H1 (cell line): ENCODE results near the gene SH3RF3. TPM values are rescaled to one million over a fixed set of nuclear protein-coding genes. Genes with fewer than 3 reads are reported as not detected.
A peak's percentile ranks its signal among the peaks of the same experiment; 100 is the strongest.

ENCODE experiments used
- CTCF ChIA-PET: fragments of 300-600 bp; sonication (Branson Sonifier 250); formaldehyde crosslinking; loops from one replicate; lab custom pipeline; 2021; ENCODE audit not compliant: partially characterized antibody; lab: Charles Lee
- POLR2A ChIA-PET: fragments of 300-600 bp; sonication (Branson Sonifier 250); formaldehyde crosslinking; loops from one replicate; lab custom pipeline; 2021; ENCODE audit warnings: inconsistent platforms; ENCODE audit not compliant: partially characterized antibody; lab: Charles Lee
- DNase-seq, 2 experiments: peaks; one replicate each; pipeline versions ENCODE4 v3.0.0 to v3.0.0-alpha.2; 2010 to 2022; ENCODE audit warnings: low spot score in 2 of 2, low read depth in 1 of 2, mixed read lengths in 1 of 2
- FAIRE-seq: peaks from 2 replicates; lab custom pipeline; 2011; peaks lifted over from hg19 to GRCh38; lab: Jason Lieb, UNC
- H2AFZ ChIP-seq: 2 replicates; pipeline ENCODE4 v1.8.1; 2012; ENCODE audit warnings: low read length, inconsistent platforms
- H2AK5ac ChIP-seq: 2 replicates; pipeline ENCODE4 v1.6.1; 2013; ENCODE audit warnings: low read depth, low read length
- H2BK120ac ChIP-seq: replicated peaks from 2 replicates; pipeline ENCODE3; 2013; ENCODE audit warnings: low read depth, low read length, inconsistent platforms
- H2BK12ac ChIP-seq: 2 replicates; pipeline ENCODE4 v1.6.1; 2013; ENCODE audit warnings: low read depth, low read length
- H2BK15ac ChIP-seq: 2 replicates; pipeline ENCODE4 v1.6.1; 2013; ENCODE audit warnings: low read length
- H2BK20ac ChIP-seq: 2 replicates; pipeline ENCODE4 v1.6.1; 2013; ENCODE audit warnings: low read length
- H2BK5ac ChIP-seq: 2 replicates; pipeline ENCODE4 v1.6.1; 2013; ENCODE audit warnings: low read depth, low read length
- H3K14ac ChIP-seq: 2 replicates; pipeline ENCODE4 v1.6.1; 2013; ENCODE audit warnings: inconsistent platforms; ENCODE audit not compliant: insufficient read length
- H3K18ac ChIP-seq: 2 replicates; pipeline ENCODE4 v1.6.1; 2013; ENCODE audit warnings: low read length; ENCODE audit errors: extremely low read depth
- H3K23ac ChIP-seq: 2 replicates; pipeline ENCODE4 v1.6.1; 2013; ENCODE audit warnings: inconsistent platforms; ENCODE audit not compliant: insufficient read length
- H3K23me2 ChIP-seq: 2 replicates; pipeline ENCODE4 v1.6.1; 2013; ENCODE audit warnings: low read depth, low read length
- H3K27ac ChIP-seq: 2 replicates; pipeline ENCODE4 v1.6.1; 2011; ENCODE audit warnings: low read depth, low read length, inconsistent platforms
- H3K27me3 ChIP-seq, 4 experiments: replicated peaks in 1 of 4; 1 replicate in 1 of 4; 2 replicates in 3 of 4; pipeline versions ENCODE4 v1.6.1 to v1.8.1; 2011 to 2013; ENCODE audit warnings: low read length in 3 of 4, mild to moderate bottlenecking in 3 of 4, inconsistent platforms in 2 of 4, mixed read lengths in 2 of 4, moderate library complexity in 1 of 4; ENCODE audit not compliant: control insufficient read depth in 3 of 4, insufficient read depth in 3 of 4; ENCODE audit errors: extremely low read depth in 1 of 4
- H3K36me3 ChIP-seq, 4 experiments: 2 replicates each; pipeline versions ENCODE4 v1.6.1 to v1.8.1; 2011 to 2013; ENCODE audit warnings: mild to moderate bottlenecking in 4 of 4, low read length in 3 of 4, moderate library complexity in 2 of 4, control low read depth in 1 of 4, inconsistent platforms in 1 of 4; ENCODE audit not compliant: insufficient read depth in 4 of 4, control insufficient read depth in 2 of 4
- H3K4ac ChIP-seq: replicated peaks from 2 replicates; pipeline ENCODE3; 2013; ENCODE audit warnings: low read length, low read depth, mixed read lengths, inconsistent platforms; ENCODE audit not compliant: insufficient read length
- H3K4me1 ChIP-seq, 4 experiments: replicated peaks in 1 of 4; 1 replicate in 1 of 4; 2 replicates in 3 of 4; pipeline versions ENCODE4 v1.6.1 to v1.8.1; 2011 to 2013; ENCODE audit warnings: low read length in 3 of 4, inconsistent platforms in 2 of 4, mixed read lengths in 1 of 4; ENCODE audit not compliant: insufficient read depth in 4 of 4, control insufficient read depth in 3 of 4
- H3K4me2 ChIP-seq, 2 experiments: 2 replicates each; pipeline versions ENCODE4 v1.6.1 to v1.8.1; 2011 to 2013; ENCODE audit warnings: low read depth in 2 of 2, low read length in 2 of 2, control low read depth in 1 of 2, inconsistent platforms in 1 of 2, mild to moderate bottlenecking in 1 of 2; ENCODE audit not compliant: insufficient read depth in 1 of 2
- H3K4me3 ChIP-seq, 4 experiments: fragments of 200-600, 300-600 bp in 1 of 4; sonication (generic), shearing (Covaris generic), sonication (Bioruptor Twin) in 1 of 4; 2 replicates each; pipeline versions ENCODE4 v1.5.1 to v1.8.1; 2011 to 2016; ENCODE audit warnings: low read length in 4 of 4, low read depth in 3 of 4, control low read depth in 2 of 4, inconsistent platforms in 2 of 4, mild to moderate bottlenecking in 2 of 4, mixed read lengths in 1 of 4, moderate library complexity in 1 of 4; ENCODE audit not compliant: insufficient read depth in 2 of 4; ENCODE audit errors: extremely low read depth in 1 of 4
- H3K56ac ChIP-seq: replicated peaks from 2 replicates; pipeline ENCODE3; 2013; ENCODE audit warnings: low read depth, mild to moderate bottlenecking, mixed read lengths, low read length, inconsistent platforms; ENCODE audit not compliant: insufficient read length
- H3K79me1 ChIP-seq: 2 replicates; pipeline ENCODE4 v1.6.1; 2013; ENCODE audit warnings: low read depth, low read length, control low read depth
- H3K79me2 ChIP-seq, 2 experiments: 2 replicates each; pipeline versions ENCODE4 v1.6.1 to v1.8.1; 2012 to 2013; ENCODE audit warnings: low read length in 2 of 2, mild to moderate bottlenecking in 2 of 2, inconsistent platforms in 1 of 2; ENCODE audit not compliant: insufficient read depth in 2 of 2, control insufficient read depth in 1 of 2
- H3K9ac ChIP-seq, 4 experiments: replicated peaks in 1 of 4; 1 replicate in 1 of 4; 2 replicates in 3 of 4; pipeline versions ENCODE4 v1.6.1 to v1.8.1; 2011 to 2013; ENCODE audit warnings: low read depth in 3 of 4, low read length in 3 of 4, control low read depth in 2 of 4, mild to moderate bottlenecking in 2 of 4, moderate library complexity in 2 of 4, inconsistent platforms in 1 of 4; ENCODE audit errors: extremely low read depth in 1 of 4
- H3K9me3 ChIP-seq, 2 experiments: 2 replicates each; pipeline versions ENCODE4 v1.6.1 to v1.8.1; 2012 to 2013; ENCODE audit warnings: mild to moderate bottlenecking in 2 of 2, moderate library complexity in 2 of 2, control low read depth in 1 of 2, inconsistent platforms in 1 of 2, low read depth in 1 of 2, low read length in 1 of 2, mixed read lengths in 1 of 2; ENCODE audit not compliant: insufficient read depth in 2 of 2
- H4K20me1 ChIP-seq, 2 experiments: replicated peaks in 1 of 2; 2 replicates each; pipeline versions ENCODE3 to v1.8.1; 2011 to 2013; ENCODE audit warnings: inconsistent platforms in 2 of 2, low read length in 2 of 2, mild to moderate bottlenecking in 1 of 2; ENCODE audit not compliant: insufficient read depth in 2 of 2, control insufficient read depth in 1 of 2
- H4K5ac ChIP-seq: 2 replicates; pipeline ENCODE4 v1.6.1; 2013; ENCODE audit warnings: low read length, low read depth, mixed read lengths, inconsistent platforms; ENCODE audit not compliant: insufficient read length
- H4K8ac ChIP-seq: 2 replicates; pipeline ENCODE4 v1.8.0; 2013; ENCODE audit warnings: mild to moderate bottlenecking, moderate library complexity, low read length, inconsistent platforms; ENCODE audit not compliant: insufficient read depth; ENCODE audit errors: extremely low read depth
- H4K91ac ChIP-seq: replicated peaks from 2 replicates; pipeline ENCODE3; 2013; ENCODE audit warnings: low read length, mixed read lengths, inconsistent platforms; ENCODE audit not compliant: insufficient read length
- JUN ChIP-seq: IDR thresholded peaks from 2 replicates; pipeline ENCODE4 v1.6.1; 2011; ENCODE audit warnings: low read depth, mild to moderate bottlenecking, improper control_type of control experiment, low read length
- RFX5 ChIP-seq: IDR thresholded peaks from 2 replicates; pipeline ENCODE4 v1.6.1; 2011; ENCODE audit warnings: low read depth, low read length, improper control_type of control experiment, borderline replicate concordance
- RXRA ChIP-seq: IDR thresholded peaks from 2 replicates; pipeline ENCODE4 v1.6.1; 2011; ENCODE audit warnings: low read depth, mild to moderate bottlenecking, low read length, moderate library complexity; ENCODE audit not compliant: insufficient read depth
- TAF7 ChIP-seq: optimal IDR thresholded peaks from 2 replicates; pipeline ENCODE3; 2011; ENCODE audit warnings: low read depth, mild to moderate bottlenecking, inconsistent platforms, low read length, moderate library complexity, borderline replicate concordance
- WGBS, 2 experiments: shearing (Covaris generic) in 1 of 2; methylation state at CpG; one replicate each; pipeline versions ENCODE4 v1.1.6 to v1.1.7; 2013 to 2015; ENCODE audit warnings: low lambda C conversion rate in 2 of 2, mixed read lengths in 2 of 2, inconsistent platforms in 1 of 2, low coverage in 1 of 2, missing lambda C conversion rate in 1 of 2; ENCODE audit not compliant: insufficient replicate concordance in 2 of 2, insufficient coverage in 1 of 2, insufficient read length in 1 of 2; ENCODE audit errors: extremely low coverage in 1 of 2, missing lambda C conversion rate in 1 of 2; 5-methylcytosine and 5-hydroxymethylcytosine counted together
- polyA plus RNA-seq, 7 experiments: library from polyadenylated mRNA; depleted of rRNA in 3 of 7; stranded (reverse) in 5 of 7; unstranded in 2 of 7; fragments of >200 nt in 5 of 7; fragments of 200-250 nt in 2 of 7; gene quantifications; 1 replicate in 5 of 7; 2 replicates in 1 of 7; 4 replicates in 1 of 7; pipeline versions ENCODE4 v1.2.1 to v1.2.3, GENCODE V29; 2011 to 2013; ENCODE audit warnings: missing spikeins in 2 of 7, mixed read lengths in 2 of 7
- total RNA-seq: library from RNA; stranded (reverse); fragmentation: NEBNext Ultra II Directional; extraction: Animal tissue kit (Norgen Biotek cat#: 25700); gene quantifications from 2 replicates; pipeline ENCODE4 v1.2.1, GENCODE V29; 2021

The SH3RF3 gene
- total and polyA plus RNA-seq, 2 of the 8 experiments (the other 6 are each of a cell fraction or from before 2014, with no cell fraction given) = 0.11 to 0.65 TPM

GRCh38 chr2:109493176-109493935 lies 364.4 kb downstream of the SH3RF3 start:
- Histone ChIP-seq H4K8ac (no peak overlapping the region), H2AK5ac (peak overlapping the region; percentile 90; the same call in 1 of the 2 replicates), H2BK15ac (no peak overlapping the region), H3K18ac (no peak overlapping the region), H3K79me2 (no peaks in the 10 kb centered on the region), H3K14ac (no peak overlapping the region), H3K27ac (no peak overlapping the region), H3K4ac (peak overlapping the region; percentile 72), H2BK120ac (no peak overlapping the region), H2AFZ (no peak overlapping the region), H3K27me3 (no peaks in the 10 kb centered on the region), H4K20me1 (peaks cover 0 to 8% of the 10 kb centered on the region in 2 experiments), H3K9ac (no peak overlapping the region), H3K4me1 (no peaks in the 10 kb centered on the region), H2BK20ac (0 out of 2 replicates have a peak overlapping the region, but pooled peaks have one; percentile 32), H3K9me3 (no peaks in the 10 kb centered on the region), H3K79me1 (no peaks in the 10 kb centered on the region), H3K23me2 (peaks cover 10% of the 10 kb centered on the region; the same call in 1 of the 2 replicates), H3K4me2 (no peak overlapping the region), H3K56ac (peak overlapping the region; percentile 84), H2BK5ac (no peak overlapping the region; the same call in 1 of the 2 replicates), H3K23ac (no peak overlapping the region), H3K4me3 (no peak overlapping the region), H3K36me3 (no peaks in the 10 kb centered on the region), H4K5ac (no peak overlapping the region), H2BK12ac (no peak overlapping the region), H4K91ac (no peak overlapping the region)
- POLR2A ChIA-PET = no interaction called here
- TF ChIP-seq RXRA (no peak), RFX5 (no peak), TAF7 (no peak), JUN (no peak)
- FAIRE-seq (no peak), DNase-seq (no peak)
- CTCF ChIA-PET = no interaction called here
- WGBS, 2 experiments = 94 to 100% methylated on average over 1 to 4 of the region's 4 CpGs
